Endothelial cell of umbilical vein (primary cell): ENCODE data around the gene LMTK3. TPM values are rescaled to one million over a fixed set of nuclear protein-coding genes. Genes with fewer than 3 reads are reported as not detected.
A peak's percentile ranks its signal among the peaks of the same experiment; 100 is the strongest.

ENCODE experiments used
- BruUV-seq: library from RNA; stranded (reverse); fragments of 400-500 nt; replicated peaks from 2 replicates; lab custom pipeline; 2021; lab: Mats Ljungman, UMichigan
- CTCF ChIA-PET: fragments of 300-600, 350-600 bp; sonication (Branson Sonifier 250); formaldehyde crosslinking; loops from one replicate; lab custom pipeline; 2021; ENCODE audit warnings: antibody characterized with exemption, inconsistent platforms; lab: Charles Lee
- POLR2A ChIA-PET: fragments of 300-600, 350-600 bp; sonication (Branson Sonifier 250); formaldehyde crosslinking; loops from one replicate; lab custom pipeline; 2021; ENCODE audit warnings: antibody characterized with exemption, inconsistent platforms; lab: Charles Lee
- DNase-seq: peaks from one replicate; pipeline ENCODE4 v3.0.0-alpha.2; 2011; ENCODE audit warnings: low read depth, low spot score
- FAIRE-seq: peaks from 2 replicates; lab custom pipeline; 2011; peaks lifted over from hg19 to GRCh38; lab: Jason Lieb, UNC
- H2AFZ ChIP-seq: 2 replicates; pipeline ENCODE4 v1.6.0; 2012; ENCODE audit warnings: low read depth, low read length, control low read depth, inconsistent platforms
- H3K27ac ChIP-seq: 2 replicates; pipeline ENCODE4 v1.5.1; 2011; ENCODE audit warnings: low read depth, mild to moderate bottlenecking, control low read depth, low read length, moderate library complexity; ENCODE audit not compliant: insufficient read depth
- H3K27me3 ChIP-seq, 2 experiments: 2 replicates each; pipeline versions ENCODE4 v1.6.0 to v1.6.1; 2011; ENCODE audit warnings: low read length in 2 of 2, mixed read lengths in 1 of 2; ENCODE audit not compliant: control insufficient read depth in 2 of 2, insufficient read depth in 2 of 2
- H3K36me3 ChIP-seq, 2 experiments: 2 replicates in 1 of 2; 3 replicates in 1 of 2; pipeline ENCODE4 v1.5.1; 2011; ENCODE audit warnings: low read length in 2 of 2, mild to moderate bottlenecking in 1 of 2, moderate library complexity in 1 of 2; ENCODE audit not compliant: control insufficient read depth in 2 of 2, insufficient read depth in 2 of 2; ENCODE audit errors: extremely low read depth in 1 of 2
- H3K4me1 ChIP-seq: 3 replicates; pipeline ENCODE4 v1.5.1; 2011; ENCODE audit warnings: mild to moderate bottlenecking, low read length; ENCODE audit not compliant: control insufficient read depth, insufficient read depth; ENCODE audit errors: extremely low read depth
- H3K4me2 ChIP-seq: 2 replicates; pipeline ENCODE4 v1.6.1; 2011; ENCODE audit warnings: low read length, control low read depth, mixed read lengths; ENCODE audit not compliant: insufficient read depth
- H3K4me3 ChIP-seq, 3 experiments: fragments of 200-600 bp in 1 of 3; sonication (generic), shearing (Covaris generic) in 1 of 3; replicated peaks in 1 of 3; 2 replicates each; pipeline ENCODE4 v1.5.1; 2011 to 2016; ENCODE audit warnings: control low read depth in 3 of 3, low read length in 3 of 3, mild to moderate bottlenecking in 2 of 3, inconsistent platforms in 1 of 3, low read depth in 1 of 3, moderate library complexity in 1 of 3; ENCODE audit not compliant: insufficient read depth in 1 of 3
- H3K79me2 ChIP-seq: 2 replicates; pipeline ENCODE4 v1.6.0; 2012; ENCODE audit warnings: low read length, inconsistent platforms; ENCODE audit not compliant: control insufficient read depth, insufficient read depth
- H3K9ac ChIP-seq: replicated peaks from 2 replicates; pipeline ENCODE3; 2011; ENCODE audit warnings: low read length, control low read depth; ENCODE audit not compliant: insufficient read depth; ENCODE audit errors: extremely low read depth
- H3K9me1 ChIP-seq: replicated peaks from 3 replicates; pipeline ENCODE4 v1.6.0; 2011; ENCODE audit warnings: mild to moderate bottlenecking, low read length; ENCODE audit not compliant: control insufficient read depth, insufficient read depth; ENCODE audit errors: extremely low read depth
- H3K9me3 ChIP-seq: replicated peaks from 2 replicates; pipeline ENCODE4 v1.5.1; 2012; ENCODE audit warnings: low read length, inconsistent platforms; ENCODE audit not compliant: control insufficient read depth, insufficient read depth
- H4K20me1 ChIP-seq: replicated peaks from 2 replicates; pipeline ENCODE3; 2011; ENCODE audit warnings: mild to moderate bottlenecking, low read length; ENCODE audit not compliant: control insufficient read depth, insufficient read depth; ENCODE audit errors: extremely low read depth
- GATA2 ChIP-seq: IDR thresholded peaks from 2 replicates; pipeline ENCODE4 v1.7.0; 2011; ENCODE audit warnings: low read depth, mild to moderate bottlenecking, moderate library complexity, mixed read lengths, low read length; ENCODE audit not compliant: insufficient read length, insufficient read depth
- MAX ChIP-seq: IDR thresholded peaks from 2 replicates; pipeline ENCODE4 v1.6.1; 2011; ENCODE audit not compliant: insufficient read depth, insufficient read length
- POLR2A ChIP-seq: IDR thresholded peaks from 2 replicates; pipeline ENCODE4 v1.6.1; 2012; ENCODE audit warnings: low read depth, mild to moderate bottlenecking, control low read depth, low read length
- POLR2AphosphoS5 ChIP-seq: IDR thresholded peaks from 2 replicates; pipeline ENCODE4 v1.6.1; 2012; ENCODE audit warnings: low read depth, mild to moderate bottlenecking, control low read depth, low read length, moderate library complexity; ENCODE audit not compliant: insufficient read depth
- dilution Hi-C: fragments of 300-500 bp; cut with MboI; formaldehyde crosslinking; loops from one replicate; pipeline ENCODE4 v1.15.0; 2019; ENCODE audit warnings: low sequenced_read_pairs; ENCODE audit not compliant: extremely low pct_ligation_motif_present
- intact Hi-C: fragments of 100-400 bp; cut with micrococcal nuclease; formaldehyde crosslinking; loops from one replicate; pipeline ENCODE4 v1.10.0; 2022
- polyA plus RNA-seq, 4 experiments: library from polyadenylated mRNA; depleted of rRNA in 3 of 4; stranded (reverse) in 3 of 4; unstranded in 1 of 4; fragments of >200 nt; gene quantifications; 2 replicates each; pipeline versions ENCODE4 v1.2.1 to v1.2.3, GENCODE V29; 2011 to 2012; ENCODE audit warnings: missing spikeins in 1 of 4
- total RNA-seq: library from RNA; stranded (reverse); gene quantifications from 2 replicates; pipeline ENCODE4 v1.2.3, GENCODE V29; 2021

Gene LMTK3
- total and polyA plus RNA-seq, 2 donors (not counting 3 experiments of a cell fraction or from before 2014, with no cell fraction given) = 0.11 to 0.14 TPM

- Histone ChIP-seq H3K9ac (no peak overlapping the region), H3K79me2 (peaks cover under 1% of the 10 kb centered on the region), H3K27ac (no peak overlapping the region), H3K4me2 (no peak overlapping the region), H3K36me3 (peaks cover 21 to 57% of the 10 kb centered on the region in 2 experiments), H3K9me3 (no peaks in the 10 kb centered on the region), H3K4me3 (no peak overlapping the region), H2AFZ (no peak overlapping the region), H3K9me1 (no peaks in the 10 kb centered on the region), H4K20me1 (no peaks in the 10 kb centered on the region), H3K4me1 (peaks cover 19% of the 10 kb centered on the region), H3K27me3 (no peaks in the 10 kb centered on the region)
- intact Hi-C loops (no loop called here), dilution Hi-C loops (no loop called here)
- TF ChIP-seq POLR2A (peak; percentile 15), MAX (no peak)
- BruUV-seq = no TSS peak
- ChIA-PET CTCF (no interaction called here), POLR2A (no interaction called here)
- DNase-seq (no peak), FAIRE-seq (no peak)
These were observed 34.5 kb downstream of the LMTK3 start for GRCh38 chr19:48477067-48477685.

GRCh38 chr19:48476176-48476575 lies 35.5 kb downstream of the LMTK3 start:
- intact Hi-C loops = no loop called here
- TF ChIP-seq POLR2A (no peak), GATA2 (no peak), POLR2AphosphoS5 (peak; percentile 13)
- Histone ChIP-seq H3K9me3 (no peaks in the 10 kb centered on the region), H2AFZ (no peak overlapping the region), H3K4me2 (no peak overlapping the region), H4K20me1 (no peaks in the 10 kb centered on the region), H3K36me3 (peaks cover 25 to 67% of the 10 kb centered on the region in 2 experiments), H3K4me1 (peaks cover 15% of the 10 kb centered on the region), H3K27me3 (no peaks in the 10 kb centered on the region), H3K4me3 (no peak overlapping the region), H3K27ac (no peak overlapping the region), H3K79me2 (peaks cover 8% of the 10 kb centered on the region), H3K9me1 (no peaks in the 10 kb centered on the region), H3K9ac (no peak overlapping the region)
- FAIRE-seq (no peak), DNase-seq (no peak)
- ChIA-PET POLR2A (interaction anchor here (1.3 kb wide), 1 partner anchor 17 kb away, joined by 4 read pairs; no protein-coding TSS in a partner anchor), CTCF (interaction anchor here (1.1 kb wide), 1 partner anchor 108 kb away, joined by 5 read pairs; no protein-coding TSS in a partner anchor)
- dilution Hi-C loops = no loop called here
- no TSS peak for BruUV-seq
